ENCODE results near the gene ITGAX.

DNA sequence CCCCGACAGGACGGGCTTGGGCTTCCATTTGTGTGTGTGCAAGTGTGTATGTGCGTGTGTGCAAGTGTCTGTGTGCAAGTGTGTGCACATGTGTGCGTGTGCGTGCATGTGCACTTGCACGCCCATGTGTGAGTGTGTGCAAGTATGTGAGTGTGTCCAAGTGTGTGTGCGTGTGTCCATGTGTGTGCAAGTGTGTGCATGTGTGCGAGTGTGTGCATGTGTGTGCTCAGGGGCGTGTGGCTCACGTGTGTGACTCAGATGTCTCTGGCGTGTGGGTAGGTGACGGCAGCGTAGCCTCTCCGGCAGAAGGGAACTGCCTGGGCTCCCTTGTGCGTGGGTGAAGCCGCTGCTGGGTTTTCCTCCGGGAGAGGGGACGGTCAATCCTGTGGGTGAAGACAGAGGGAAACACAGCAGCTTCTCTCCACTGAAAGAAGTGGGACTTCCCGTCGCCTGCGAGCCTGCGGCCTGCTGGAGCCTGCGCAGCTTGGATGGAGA is 23.1 kb upstream of the ITGAX start:
- TF ChIP-seq, protein P1, sequence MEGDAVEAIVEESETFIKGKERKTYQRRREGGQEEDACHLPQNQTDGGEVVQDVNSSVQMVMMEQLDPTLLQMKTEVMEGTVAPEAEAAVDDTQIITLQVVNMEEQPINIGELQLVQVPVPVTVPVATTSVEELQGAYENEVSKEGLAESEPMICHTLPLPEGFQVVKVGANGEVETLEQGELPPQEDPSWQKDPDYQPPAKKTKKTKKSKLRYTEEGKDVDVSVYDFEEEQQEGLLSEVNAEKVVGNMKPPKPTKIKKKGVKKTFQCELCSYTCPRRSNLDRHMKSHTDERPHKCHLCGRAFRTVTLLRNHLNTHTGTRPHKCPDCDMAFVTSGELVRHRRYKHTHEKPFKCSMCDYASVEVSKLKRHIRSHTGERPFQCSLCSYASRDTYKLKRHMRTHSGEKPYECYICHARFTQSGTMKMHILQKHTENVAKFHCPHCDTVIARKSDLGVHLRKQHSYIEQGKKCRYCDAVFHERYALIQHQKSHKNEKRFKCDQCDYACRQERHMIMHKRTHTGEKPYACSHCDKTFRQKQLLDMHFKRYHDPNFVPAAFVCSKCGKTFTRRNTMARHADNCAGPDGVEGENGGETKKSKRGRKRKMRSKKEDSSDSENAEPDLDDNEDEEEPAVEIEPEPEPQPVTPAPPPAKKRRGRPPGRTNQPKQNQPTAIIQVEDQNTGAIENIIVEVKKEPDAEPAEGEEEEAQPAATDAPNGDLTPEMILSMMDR (IDR thresholded peaks at IDR 0.05 in 8 of 11, conservative IDR thresholded peaks at IDR 0.05 in 3 of 11), result no peak
- no peak for TF ChIP-seq POLR2AphosphoS5 (IDR thresholded peaks at IDR 0.05)
